ENCODE measurements around the gene MEP1A.

The MEP1A gene

DNA sequence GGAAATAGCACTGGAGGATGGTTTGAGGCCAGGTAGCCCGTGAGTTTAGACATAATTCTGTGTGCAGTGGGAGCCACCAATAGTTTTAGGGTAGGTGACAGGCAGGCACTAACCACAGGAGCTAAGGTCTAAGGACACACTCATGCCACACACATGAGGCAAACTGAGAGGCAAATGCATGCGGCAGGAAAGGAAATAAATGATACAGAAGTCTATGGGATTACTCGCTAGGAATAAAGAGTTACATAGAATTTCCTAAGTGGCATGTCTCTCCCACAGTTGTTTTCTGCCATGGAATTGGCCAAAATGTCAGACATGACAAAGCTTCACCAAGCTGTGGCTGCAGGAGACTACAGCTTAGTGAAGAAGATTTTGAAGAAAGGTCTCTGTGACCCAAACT, 41.5 kb upstream of the MEP1A start:
- DNase-seq (ENCODE audit: low spot score), result no peak
- in situ Hi-C loops (cut with MboI; ENCODE audit: low sequenced_read_pairs, unreplicated experiment), result no loop called here
- TF ChIP-seq CTCF (IDR thresholded peaks at IDR 0.05; ENCODE audit: borderline replicate concordance, control extremely low read depth, extremely low read depth, insufficient read depth, missing control alignments), result no peak

GRCh38 chr6:46755865-46756264, 37.3 kb upstream of the MEP1A start:
- no peak for DNase-seq (ENCODE audit: low spot score)
- TF ChIP-seq CTCF (IDR thresholded peaks at IDR 0.05; ENCODE audit: borderline replicate concordance, control extremely low read depth, extremely low read depth, insufficient read depth, missing control alignments), result no peak
- in situ Hi-C loops (cut with MboI; ENCODE audit: low sequenced_read_pairs, unreplicated experiment), result no loop called here

DNA sequence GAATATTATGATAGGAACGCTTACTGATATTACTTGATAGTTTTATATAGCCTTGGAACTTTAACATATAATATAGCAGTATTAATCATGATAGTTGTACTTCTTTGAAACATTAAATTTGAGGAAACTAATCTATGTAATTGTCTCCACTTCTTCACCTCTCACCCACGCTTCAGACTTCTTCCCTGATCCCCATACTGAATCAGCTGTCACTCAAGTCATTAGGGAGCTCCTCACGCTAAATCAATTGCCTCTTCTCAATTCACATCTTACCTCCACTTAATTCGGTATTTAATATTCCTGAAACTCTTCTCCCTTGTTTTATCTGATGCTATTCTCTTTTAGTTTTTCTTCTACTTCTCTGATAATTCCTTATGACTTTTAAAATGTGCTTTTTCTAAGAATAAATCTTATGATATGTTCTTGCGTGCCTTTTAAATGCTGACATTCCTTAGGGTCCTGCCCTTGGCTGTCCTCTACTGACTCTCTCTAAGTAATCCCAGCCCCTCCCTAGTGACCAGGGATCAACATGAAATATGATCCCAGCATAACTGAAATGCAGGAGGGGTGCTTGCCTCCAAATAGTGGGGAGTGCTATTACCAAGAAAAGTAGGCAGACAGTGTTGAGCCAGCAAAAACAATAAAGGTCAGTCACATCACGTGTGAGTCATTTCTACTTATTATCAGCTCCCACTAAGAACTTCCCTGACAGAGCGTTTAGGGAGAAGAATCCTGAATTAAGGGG, 36.5 kb upstream of the MEP1A start:
- no peak for DNase-seq (ENCODE audit: low spot score)
- TF ChIP-seq CTCF (IDR thresholded peaks at IDR 0.05; ENCODE audit: borderline replicate concordance, control extremely low read depth, extremely low read depth, insufficient read depth, missing control alignments), result no peak
- in situ Hi-C loops (cut with MboI; ENCODE audit: low sequenced_read_pairs, unreplicated experiment), result no loop called here

DNA sequence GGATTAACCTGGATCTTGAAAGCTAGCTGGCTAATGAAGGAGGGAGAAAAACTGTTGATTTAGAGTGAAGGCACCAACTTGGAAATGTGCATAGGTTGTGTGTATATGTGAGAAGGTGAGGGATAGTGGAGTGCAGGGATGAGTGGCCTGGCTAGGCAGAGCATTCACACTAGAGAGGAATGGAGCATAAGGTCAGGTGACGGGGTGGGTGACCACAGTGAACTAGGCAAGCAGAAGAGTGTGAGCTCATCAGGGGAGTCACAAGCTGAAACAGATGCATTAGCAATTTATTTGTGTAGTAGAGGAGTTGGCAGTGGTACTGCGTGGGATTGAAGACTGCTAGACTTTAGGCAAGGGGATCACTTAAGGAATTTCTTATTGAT, 36.0 kb upstream of the MEP1A start:
- no peak for DNase-seq (ENCODE audit: low spot score)
- TF ChIP-seq CTCF (IDR thresholded peaks at IDR 0.05; ENCODE audit: borderline replicate concordance, control extremely low read depth, extremely low read depth, insufficient read depth, missing control alignments), result no peak
- in situ Hi-C loops (cut with MboI; ENCODE audit: low sequenced_read_pairs, unreplicated experiment), result no loop called here

DNA sequence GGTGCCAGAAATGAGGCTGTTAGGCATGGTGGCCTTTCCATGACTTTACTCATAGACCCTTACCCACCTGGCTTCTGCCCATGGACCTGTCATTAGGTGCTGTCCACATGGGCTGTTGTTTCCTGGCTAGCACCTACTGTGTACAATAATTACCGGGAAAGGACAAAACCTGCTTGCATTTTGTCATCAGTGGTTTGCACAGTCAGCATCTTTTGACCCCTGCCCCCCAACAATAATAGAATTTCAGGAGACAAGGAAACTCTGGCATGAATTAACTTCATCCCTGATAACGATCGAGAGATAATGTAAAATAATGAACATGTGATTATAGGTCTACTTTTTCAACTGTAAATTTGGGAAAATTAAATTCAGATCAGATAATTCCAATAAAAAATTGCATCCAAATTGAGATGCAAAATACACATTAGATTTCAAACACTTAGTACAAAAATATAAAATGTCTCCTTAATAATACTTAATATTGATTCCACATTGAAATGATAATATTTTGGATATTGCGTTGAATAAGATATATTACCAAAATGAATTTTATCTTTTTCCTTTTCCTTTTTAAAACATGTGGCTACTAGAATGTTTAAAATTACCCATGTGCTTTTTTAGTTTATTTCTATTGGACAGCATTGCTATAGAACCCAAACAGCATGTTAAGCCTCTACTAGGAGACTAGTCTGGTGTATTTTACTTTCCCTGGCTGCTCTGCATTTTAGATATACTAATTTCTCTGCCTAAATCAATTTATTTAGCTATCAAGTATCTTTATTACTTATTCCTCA, 34.0 kb upstream of the MEP1A start:
- no peak for DNase-seq (ENCODE audit: low spot score)
- TF ChIP-seq CTCF (IDR thresholded peaks at IDR 0.05; ENCODE audit: borderline replicate concordance, control extremely low read depth, extremely low read depth, insufficient read depth, missing control alignments), result no peak
- in situ Hi-C loops (cut with MboI; ENCODE audit: low sequenced_read_pairs, unreplicated experiment), result no loop called here

- no peak for TF ChIP-seq CTCF (IDR thresholded peaks at IDR 0.05; ENCODE audit: borderline replicate concordance, control extremely low read depth, extremely low read depth, insufficient read depth, missing control alignments)
- DNase-seq (ENCODE audit: low spot score), result no peak
- in situ Hi-C loops (cut with MboI; ENCODE audit: low sequenced_read_pairs, unreplicated experiment), result no loop called here
These were observed 32.3 kb upstream of the MEP1A start for GRCh38 chr6:46760925-46761324.

All from GM13976 (cell line).